ENCODE results near the gene IFT80.

The IFT80 gene

DNA sequence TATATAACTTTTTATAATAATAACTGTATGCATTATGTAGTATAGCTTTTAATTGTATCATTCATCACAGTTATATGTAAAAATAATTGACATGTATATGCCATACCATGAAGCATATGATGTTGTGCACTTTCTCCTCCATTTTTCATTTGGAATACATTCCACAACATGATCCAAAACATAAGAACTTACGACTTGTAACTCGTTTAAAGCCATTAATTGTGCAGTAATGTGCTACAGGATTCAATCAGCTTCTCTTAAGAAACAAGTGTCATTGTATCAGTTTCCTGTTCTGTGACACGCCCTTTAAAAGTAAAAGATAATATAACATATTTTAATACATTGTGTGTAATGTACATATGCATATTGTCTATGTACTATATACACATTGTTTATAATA is 171.6 kb downstream of the IFT80 start:
- no peak for DNase-seq
- no peak overlapping the region for H3K4me3 Mint-ChIP-seq
- H3K4me1 Mint-ChIP-seq (ENCODE audit: low read depth), result peaks cover 17% of the 10 kb centered on the region
- H3K36me3 Mint-ChIP-seq (ENCODE audit: low read depth), result no peaks in the 10 kb centered on the region
- no peak overlapping the region for H3K27ac Mint-ChIP-seq
- no peaks in the 10 kb centered on the region for H3K9me3 Mint-ChIP-seq
- peaks cover 61% of the 10 kb centered on the region for H3K27me3 Mint-ChIP-seq

DNA sequence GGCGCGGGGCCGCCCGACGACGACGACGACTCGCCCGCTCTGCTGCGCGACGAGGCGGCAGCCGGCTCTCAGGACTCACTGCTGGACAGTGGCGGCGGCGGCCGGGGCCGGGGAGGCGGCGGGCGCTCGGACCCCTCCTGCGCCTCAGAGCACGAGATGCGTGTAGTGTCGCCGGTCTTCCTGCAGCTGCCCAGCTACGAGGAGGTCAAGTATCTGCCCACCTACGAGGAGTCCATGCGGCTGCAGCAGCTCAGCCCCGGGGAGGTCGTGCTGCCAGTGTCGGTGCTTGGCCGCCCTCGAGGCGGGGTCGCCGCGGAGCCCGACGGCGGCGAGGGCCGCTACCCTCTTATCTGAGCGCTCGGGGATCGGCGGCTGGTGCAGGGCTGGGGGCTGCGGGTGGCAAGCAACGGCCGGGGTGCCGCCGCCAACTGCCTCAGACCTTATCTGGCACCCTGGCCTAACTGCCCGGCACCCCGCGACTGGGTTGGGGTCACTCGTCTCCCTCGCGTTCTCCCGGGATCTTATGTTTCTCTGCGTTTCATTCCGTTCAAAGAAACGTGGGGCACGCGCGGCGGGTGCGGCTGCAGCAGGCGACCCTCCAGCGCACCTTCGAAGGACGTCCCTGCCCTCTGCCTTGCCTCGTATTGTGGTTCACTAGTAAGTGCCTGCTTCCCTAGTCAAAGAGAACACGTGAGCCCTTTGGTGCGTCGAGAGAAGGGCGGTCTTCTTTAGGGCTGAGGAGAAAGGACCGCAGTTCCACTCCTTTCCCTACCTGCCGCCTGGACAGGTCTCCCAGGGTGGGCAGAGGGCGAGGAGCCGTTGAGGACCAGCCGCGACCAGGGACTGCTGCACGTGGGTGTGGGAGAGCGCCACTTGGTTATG is 172.8 kb downstream of the IFT80 start:
- no peaks in the 10 kb centered on the region for H3K36me3 Mint-ChIP-seq (ENCODE audit: low read depth)
- H3K4me3 Mint-ChIP-seq, result peak overlapping the region; percentile 62
- peaks cover 17% of the 10 kb centered on the region for H3K4me1 Mint-ChIP-seq (ENCODE audit: low read depth)
- DNase-seq, result peak; percentile 37
- H3K9me3 Mint-ChIP-seq, result no peaks in the 10 kb centered on the region
- peaks cover 61% of the 10 kb centered on the region for H3K27me3 Mint-ChIP-seq
- H3K27ac Mint-ChIP-seq, result no peak overlapping the region

DNA sequence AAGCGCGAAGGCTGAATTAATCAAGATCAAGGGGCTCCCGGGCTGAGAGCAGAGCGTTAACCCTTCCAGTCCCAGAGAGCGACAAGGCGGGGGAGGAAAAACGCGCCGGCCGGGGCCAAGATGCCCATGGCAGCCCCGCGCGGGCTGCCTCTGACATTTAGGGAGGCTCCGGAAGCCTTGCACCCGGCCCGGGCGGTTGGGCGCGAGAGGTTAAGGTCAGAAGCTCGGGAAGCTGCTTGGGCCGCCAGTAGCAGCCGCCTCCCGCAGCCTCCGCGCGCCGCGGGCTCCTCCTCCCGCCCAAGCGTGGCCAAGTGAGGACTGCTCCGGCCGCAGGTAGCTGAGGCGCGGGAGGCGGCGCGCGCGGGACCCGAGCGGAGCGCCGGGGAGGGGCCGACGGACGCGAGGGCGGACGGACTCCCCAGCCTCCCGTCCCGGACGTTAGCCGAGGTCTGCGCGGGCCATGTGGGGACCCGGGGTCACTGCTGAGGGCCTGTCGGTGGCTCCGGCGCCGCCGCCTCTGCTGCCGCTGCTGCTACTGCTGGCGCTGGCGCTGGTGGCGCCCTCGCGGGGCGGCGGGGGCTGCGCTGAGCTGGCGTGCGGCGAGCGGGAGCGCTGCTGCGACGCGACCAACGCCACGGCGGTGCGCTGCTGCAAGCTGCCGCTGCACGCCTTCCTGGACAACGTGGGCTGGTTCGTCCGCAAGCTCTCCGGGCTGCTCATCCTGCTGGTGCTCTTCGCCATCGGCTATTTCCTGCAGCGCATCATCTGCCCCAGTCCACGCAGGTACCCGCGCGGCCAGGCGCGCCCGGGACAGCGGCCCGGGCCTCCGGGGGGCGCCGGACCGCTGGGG is 173.6 kb downstream of the IFT80 start, which contains the start of gene C3orf80:
Gene C3orf80, plus strand, starts transcription at position 247 of the 850 bp plus-strand sequence. Its CDS starts 214 bp downstream, at position 461.
- H3K4me3 Mint-ChIP-seq, result peak within 1 kb of the TSS; percentile 67
- H3K4me1 Mint-ChIP-seq (ENCODE audit: low read depth), result peaks cover 17% of the 10 kb centered on the region
- H3K36me3 Mint-ChIP-seq (ENCODE audit: low read depth), result no peaks in the 10 kb centered on the region
- H3K27me3 Mint-ChIP-seq, result peaks cover 64% of the 10 kb centered on the region
- peak; percentile 69 for DNase-seq
- H3K9me3 Mint-ChIP-seq, result no peaks in the 10 kb centered on the region
- no peak within 1 kb of the TSS for H3K27ac Mint-ChIP-seq

- peaks cover 17% of the 10 kb centered on the region for H3K4me1 Mint-ChIP-seq (ENCODE audit: low read depth)
- H3K27ac Mint-ChIP-seq, result no peak overlapping the region
- H3K27me3 Mint-ChIP-seq, result peaks cover 62% of the 10 kb centered on the region
- no peak for DNase-seq
- peak overlapping the region; percentile 67 for H3K4me3 Mint-ChIP-seq
- no peaks in the 10 kb centered on the region for H3K9me3 Mint-ChIP-seq
- no peaks in the 10 kb centered on the region for H3K36me3 Mint-ChIP-seq (ENCODE audit: low read depth)
Measured at GRCh38 chr3:160224811-160225175, 174.2 kb downstream of the IFT80 start.

DNA sequence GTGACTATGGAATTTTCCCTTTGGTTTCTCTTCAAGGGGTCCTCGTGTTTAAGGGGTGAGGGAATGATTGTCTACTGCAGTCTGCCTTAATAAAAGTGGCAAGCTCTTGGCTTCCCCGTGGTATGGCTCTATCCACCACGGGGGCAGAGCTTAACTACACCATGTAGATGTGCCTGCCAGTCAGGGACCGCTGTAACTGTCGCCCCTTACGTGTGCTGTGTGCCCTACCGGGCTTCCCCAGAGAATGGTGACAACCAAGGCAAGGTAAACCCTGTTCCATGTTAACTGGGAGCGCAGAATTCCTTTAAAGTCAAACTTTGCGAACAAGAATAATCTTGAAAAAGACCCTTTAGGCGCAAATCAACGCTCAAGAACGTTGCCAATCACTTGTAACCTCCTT is 174.8 kb downstream of the IFT80 start:
- Mint-ChIP-seq H3K27ac (no peak overlapping the region), H3K36me3 (ENCODE audit: low read depth) (no peaks in the 10 kb centered on the region), H3K27me3 (peaks cover 58% of the 10 kb centered on the region), H3K4me3 (no peak overlapping the region), H3K4me1 (ENCODE audit: low read depth) (peaks cover 17% of the 10 kb centered on the region), H3K9me3 (no peaks in the 10 kb centered on the region)
- no peak for DNase-seq

DNA sequence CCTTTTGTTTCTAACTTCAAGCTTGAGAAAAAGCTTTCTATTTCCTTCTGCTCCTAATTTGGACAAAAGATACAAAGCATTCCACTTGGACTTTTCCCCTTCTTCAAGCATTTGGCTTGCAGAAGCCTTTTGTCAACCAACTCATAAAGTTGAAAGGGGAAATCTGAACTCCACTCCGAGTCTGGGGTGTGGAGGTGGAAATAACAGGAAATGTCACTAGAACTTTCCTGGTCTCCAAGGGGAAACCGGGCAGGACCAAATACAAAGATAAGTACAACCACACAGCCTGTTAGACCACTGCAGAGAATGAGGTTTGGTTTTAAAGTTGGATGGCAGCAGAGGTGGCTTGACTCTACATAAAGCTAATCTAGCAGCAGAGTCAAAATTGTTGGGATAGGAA is 178.0 kb downstream of the IFT80 start:
- Mint-ChIP-seq H3K27me3 (peaks cover 62% of the 10 kb centered on the region), H3K4me3 (no peak overlapping the region), H3K36me3 (ENCODE audit: low read depth) (no peaks in the 10 kb centered on the region), H3K27ac (no peak overlapping the region), H3K4me1 (ENCODE audit: low read depth) (peaks cover 10% of the 10 kb centered on the region), H3K9me3 (no peaks in the 10 kb centered on the region)
- no peak for DNase-seq

GRCh38 chr3:160220038-160220437 is 179.0 kb downstream of the IFT80 start:
- Mint-ChIP-seq H3K27me3 (peaks cover 60% of the 10 kb centered on the region), H3K36me3 (ENCODE audit: low read depth) (no peaks in the 10 kb centered on the region), H3K27ac (no peak overlapping the region), H3K4me1 (ENCODE audit: low read depth) (peaks cover 10% of the 10 kb centered on the region), H3K9me3 (no peaks in the 10 kb centered on the region), H3K4me3 (no peak overlapping the region)
- no peak for DNase-seq

DNA sequence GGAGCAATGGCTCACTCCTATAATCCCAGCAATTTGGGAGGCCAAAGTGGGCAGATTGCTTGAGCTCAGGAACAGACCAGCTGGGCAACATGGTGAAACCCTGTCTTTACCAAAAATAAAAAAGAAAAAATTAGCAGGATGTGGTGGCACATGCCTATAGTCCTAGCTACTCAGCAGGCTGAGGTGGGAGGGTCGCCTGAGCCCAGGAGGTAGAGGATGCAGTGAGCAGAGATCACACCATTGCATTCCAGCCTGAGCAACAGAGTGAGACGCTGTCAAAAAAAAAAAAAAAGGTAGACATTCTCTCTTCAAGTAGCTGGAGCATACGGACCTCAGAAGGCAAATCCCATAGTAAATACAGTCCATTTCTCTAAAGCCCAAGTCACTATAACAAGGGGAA is 180.9 kb downstream of the IFT80 start:
- H3K27me3 Mint-ChIP-seq, result peaks cover 45% of the 10 kb centered on the region
- H3K9me3 Mint-ChIP-seq, result no peaks in the 10 kb centered on the region
- H3K36me3 Mint-ChIP-seq (ENCODE audit: low read depth), result no peaks in the 10 kb centered on the region
- no peak for DNase-seq
- no peaks in the 10 kb centered on the region for H3K4me1 Mint-ChIP-seq (ENCODE audit: low read depth)
- no peak overlapping the region for H3K27ac Mint-ChIP-seq
- H3K4me3 Mint-ChIP-seq, result no peak overlapping the region

DNA sequence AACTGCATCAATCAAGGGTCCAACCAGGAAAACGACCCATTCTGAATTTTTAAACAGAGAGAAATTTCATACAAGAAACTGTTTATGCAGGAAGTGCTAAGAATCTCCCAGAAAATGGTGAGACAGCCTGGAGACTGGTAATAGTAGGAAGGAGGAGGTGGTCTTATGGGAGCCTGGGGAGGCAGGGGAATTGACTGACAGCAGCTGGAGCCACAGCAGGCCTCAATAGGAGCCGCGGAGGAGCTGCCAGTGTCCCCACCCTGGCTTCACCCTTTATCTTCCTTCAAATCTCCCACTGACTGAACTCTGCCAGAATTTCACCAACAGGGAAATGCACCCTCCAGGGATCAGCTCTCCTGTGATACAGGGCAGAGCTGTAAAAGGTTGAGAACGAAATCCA is 181.3 kb downstream of the IFT80 start:
- DNase-seq, result no peak

DNA sequence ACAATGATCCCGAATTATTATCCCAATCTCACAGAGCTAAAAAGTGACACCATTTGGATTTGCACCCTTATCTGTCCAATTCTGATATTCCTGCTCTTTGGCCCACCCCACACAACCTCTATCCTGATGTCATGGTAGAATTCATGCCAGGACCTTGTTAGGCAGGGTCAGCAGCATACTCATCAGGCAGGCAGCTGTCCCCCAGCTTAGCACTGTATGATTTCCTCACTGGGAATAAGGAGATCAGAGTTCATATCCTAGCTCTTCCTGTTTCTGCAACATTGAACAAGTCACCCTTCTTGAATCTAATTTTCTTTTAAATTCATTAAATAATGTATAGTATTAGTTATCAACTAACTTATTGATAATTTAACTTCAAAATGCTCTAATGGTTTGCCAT is 185.8 kb downstream of the IFT80 start:
- Mint-ChIP-seq H3K4me1 (ENCODE audit: low read depth) (no peaks in the 10 kb centered on the region), H3K4me3 (no peak overlapping the region), H3K36me3 (ENCODE audit: low read depth) (no peaks in the 10 kb centered on the region), H3K27me3 (peaks cover 35% of the 10 kb centered on the region), H3K9me3 (no peaks in the 10 kb centered on the region), H3K27ac (no peak overlapping the region)
- no peak for DNase-seq

More for the DNA sequence above, 181.3 kb downstream of the IFT80 start:
- Mint-ChIP-seq H3K27ac (no peak overlapping the region), H3K9me3 (no peaks in the 10 kb centered on the region), H3K4me1 (ENCODE audit: low read depth) (no peaks in the 10 kb centered on the region), H3K4me3 (no peak overlapping the region), H3K27me3 (peaks cover 41% of the 10 kb centered on the region), H3K36me3 (ENCODE audit: low read depth) (no peaks in the 10 kb centered on the region)

DNA sequence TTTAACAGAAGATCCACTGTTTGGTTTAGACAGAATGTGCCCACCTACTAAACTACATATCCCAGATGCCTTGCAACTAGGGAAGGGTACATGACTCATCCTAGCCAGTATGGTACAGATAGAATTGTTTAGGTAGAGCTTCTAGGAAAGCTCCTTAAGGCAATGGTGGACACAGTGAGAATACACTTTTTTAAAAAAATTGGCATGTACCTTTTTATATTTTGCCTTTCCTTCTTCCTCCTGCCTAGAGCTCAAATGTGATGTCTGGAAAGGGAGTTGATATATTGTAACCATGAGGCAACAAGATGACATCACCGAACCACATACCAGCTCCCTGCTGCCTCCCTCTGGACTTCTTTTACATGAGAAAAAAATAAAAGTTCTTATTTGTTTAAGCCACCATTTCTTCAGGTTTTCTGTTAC is 188.2 kb downstream of the IFT80 start:
- Mint-ChIP-seq H3K4me3 (no peak overlapping the region), H3K27me3 (peaks cover 30% of the 10 kb centered on the region), H3K36me3 (ENCODE audit: low read depth) (no peaks in the 10 kb centered on the region), H3K4me1 (ENCODE audit: low read depth) (no peaks in the 10 kb centered on the region), H3K9me3 (no peaks in the 10 kb centered on the region), H3K27ac (no peak overlapping the region)
- no peak for DNase-seq

DNA sequence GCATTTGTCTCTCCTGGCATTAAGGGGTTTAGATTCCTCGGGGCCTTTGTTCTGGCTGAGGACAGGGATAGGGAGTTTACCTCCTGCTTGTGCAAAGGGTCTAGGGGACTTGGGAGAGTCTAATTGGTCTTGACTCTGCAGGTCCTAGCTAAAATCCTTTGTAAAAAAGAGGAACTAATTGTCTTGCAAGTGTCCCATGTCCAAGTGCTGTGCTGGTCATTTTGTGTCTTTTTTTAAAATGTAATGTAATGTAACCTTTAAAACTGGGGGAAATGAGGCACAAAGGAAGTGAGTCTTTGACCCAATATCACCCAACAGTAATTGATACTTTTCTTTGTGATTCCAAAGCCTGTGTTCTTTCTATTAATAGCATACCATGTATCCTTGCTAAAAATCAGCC is 188.7 kb downstream of the IFT80 start:
- DNase-seq, result no peak
- H3K27ac Mint-ChIP-seq, result no peak overlapping the region
- H3K4me3 Mint-ChIP-seq, result no peak overlapping the region
- no peaks in the 10 kb centered on the region for H3K9me3 Mint-ChIP-seq
- H3K4me1 Mint-ChIP-seq (ENCODE audit: low read depth), result no peaks in the 10 kb centered on the region
- H3K27me3 Mint-ChIP-seq, result peaks cover 30% of the 10 kb centered on the region
- no peaks in the 10 kb centered on the region for H3K36me3 Mint-ChIP-seq (ENCODE audit: low read depth)

Data from activated T-cell treated with anti-CD3 and anti-CD28 coated beads, Interleukin-2, amount 50 U/mL, for 24 hours (primary cell).